Heart right ventricle (tissue), 16 donors: ENCODE measurements around the gene ZNF292. TPM values are rescaled to one million over a fixed set of nuclear protein-coding genes. Genes with fewer than 3 reads are reported as not detected.

Experiments used
- ATAC-seq, 8 donors: fragments of 200-7000 bp; cut with Tn5 transposase; one replicate each; pipeline ENCODE4 v1.9.1; 2020; ENCODE audit warnings: mild to moderate bottlenecking in 8 of 8, moderate library complexity in 8 of 8, moderate number of reproducible peaks in 1 of 8
- DNase-seq, 2 donors: peaks; one replicate each; pipeline ENCODE4 v3.0.0-alpha.2; 2020
- H3K27ac ChIP-seq, 10 donors: fragments of 200-600 bp; sonication (generic) in 2 of 10; one replicate each; pipeline versions ENCODE4 v1.5.0 to v1.8.0; 2020 to 2022; ENCODE audit warnings: mild to moderate bottlenecking in 3 of 10
- H3K27me3 ChIP-seq, 7 donors: fragments of 200-600 bp; one replicate each; pipeline ENCODE4 v1.8.0; 2021 to 2022; ENCODE audit warnings: mild to moderate bottlenecking in 2 of 7
- H3K36me3 ChIP-seq, 9 donors: fragments of 200-600 bp; sonication (generic) in 1 of 9; one replicate each; pipeline versions ENCODE4 v1.5.0 to v1.8.0; 2020 to 2022; ENCODE audit warnings: mild to moderate bottlenecking in 2 of 9
- H3K4me1 ChIP-seq, 9 donors: fragments of 200-600 bp; sonication (generic) in 1 of 9; one replicate each; pipeline versions ENCODE4 v1.5.0 to v1.8.0; 2020 to 2022; ENCODE audit warnings: mild to moderate bottlenecking in 4 of 9
- H3K4me3 ChIP-seq, 10 donors: fragments of 200-600 bp; sonication (generic) in 2 of 10; one replicate each; pipeline versions ENCODE4 v1.5.0 to v1.8.0; 2020 to 2022; ENCODE audit warnings: mild to moderate bottlenecking in 7 of 10, moderate library complexity in 2 of 10
- H3K9me3 ChIP-seq, 11 donors: fragments of 200-600 bp in 10 of 11; sonication (generic) in 2 of 11; one replicate each; pipeline versions ENCODE4 v1.5.0 to v1.8.0; 2013 to 2022; ENCODE audit warnings: mild to moderate bottlenecking in 2 of 11, control low read depth in 1 of 11, moderate library complexity in 1 of 11
- CTCF ChIP-seq, 9 donors: fragments of 200-600 bp; sonication (generic) in 2 of 9; IDR thresholded peaks; one replicate each; pipeline versions ENCODE4 v1.5.0 to v1.8.0; 2021 to 2022; ENCODE audit warnings: antibody characterized with exemption in 9 of 9, mild to moderate bottlenecking in 5 of 9, moderate library complexity in 1 of 9
- WGBS, 2 donors: extraction: QIAGEN DNeasy Blood & Tissue Kit; methylation state at CpG; one replicate each; pipeline ENCODE4 v1.1.7; 2013; ENCODE audit warnings: inconsistent platforms in 1 of 2; 5-methylcytosine and 5-hydroxymethylcytosine counted together
- intact Hi-C, 10 donors: fragments of 100-400 bp; cut with DNase I; formaldehyde crosslinking; loops; one replicate each; pipeline versions ENCODE4 v1.11.1 to v1.14.2; 2022
- polyA plus RNA-seq, 2 donors: library from polyadenylated mRNA; stranded (reverse); fragments of 200-250 nt; gene quantifications; one replicate each; pipeline ENCODE4 v1.2.3, GENCODE V29; 2013
- total RNA-seq, 10 donors: library from RNA; stranded (reverse); fragmentation: NEBNext Ultra II Directional in 3 of 10; extraction: Animal tissue kit (Norgen Biotek cat#: 25700) in 3 of 10; gene quantifications; one replicate each; pipeline versions ENCODE4 v1.2.1 to v1.2.4, GENCODE V29; 2021 to 2023
- donor health status: Arrhythmogenic right ventricular cardiomyopathy.
- donor health status: ischemic (EF 13 %, LVEDD 7.1; RV severe dilation, severe dysfunction).
- donor health status: healthy with polysubstance abuse.
- donor health status: DM: no; HTN: yes; CAD: no.
- donor health status: DM: no; HTN: no; CAD: no.
- donor health status: ischemic (EF 25% LVEDD 6.9; RV normal size, moderate dysfunction).
- donor health status: ischemic (EF 25% LVEDD 5.7; RV mildly dilated, moderate dysfunction).
- donor health status: healthy.
- donor health status: DM: yes; HTN: yes; CAD: no.
- donor health status: Ischemic cardiomyopathy.
- donor health status: ischemic (EF 35%, LVEDD 5.7; RV mildly dilated, moderate dysfunction).
- donor health status: nonischemic (EF 11% LVEDD 7.7; RV severe dilation, severe dysfunction).
- donor health status: DM: yes; HTN: yes; CAD: no.
- donor health status: PGD.
- donor health status: ischemic (EF 29% LVEDD 5.4; RV normal size, mild dysfunction).
- donor health status: nonischemic (EF 23%, LVEDD 6.1; RV moderate dilation, normal function).

ZNF292 gene
- total and polyA plus RNA-seq, 12 donors, result 1.9 to 38.2 (median 31.3) TPM

- WGBS, 2 donors, result 97 to 99% methylated on average over 6 of the region's 6 CpGs
- Histone ChIP-seq H3K9me3 (no peaks in the 10 kb centered on the region), H3K4me3 (no peak overlapping the region), H3K27me3 (no peaks in the 10 kb centered on the region), H3K36me3 (peaks cover 0 to 30% (median 0%) of the 10 kb centered on the region in 9 donors), H3K4me1 (peaks cover 0 to 9% (median 3%) of the 10 kb centered on the region in 9 donors), H3K27ac (no peak overlapping the region)
- ATAC-seq (no peak), DNase-seq (no peak)
- intact Hi-C loops, result no loop called here
- no peak for TF ChIP-seq CTCF (IDR thresholded peaks at IDR 0.05)
These were observed 26.5 kb downstream of the ZNF292 start for GRCh38 chr6:87181903-87182302.

- H3K27me3 ChIP-seq, result no peaks in the 10 kb centered on the region
- 81 to 83% methylated on average over 2 of the region's 2 CpGs for WGBS, 2 donors
- peaks cover 0 to 9% (median 3%) of the 10 kb centered on the region in 9 donors for H3K4me1 ChIP-seq
- no peak for TF ChIP-seq CTCF (IDR thresholded peaks at IDR 0.05)
- DNase-seq (no peak), ATAC-seq (no peak)
- H3K36me3 ChIP-seq, result peaks cover 0 to 25% (median 0%) of the 10 kb centered on the region in 9 donors
- H3K27ac ChIP-seq, result no peak overlapping the region
- intact Hi-C loops, result no loop called here
- no peaks in the 10 kb centered on the region for H3K9me3 ChIP-seq
- no peak overlapping the region for H3K4me3 ChIP-seq
These were observed 27.0 kb downstream of the ZNF292 start for GRCh38 chr6:87182321-87182720.

GRCh38 chr6:87182940-87183339 lies 27.6 kb downstream of the ZNF292 start:
- WGBS, 2 donors, result 92 to 94% methylated on average over 1 of the region's 1 CpG
- H3K27ac ChIP-seq, result no peak overlapping the region
- ATAC-seq, result no peak
- H3K36me3 ChIP-seq, result peaks cover 0 to 24% (median 0%) of the 10 kb centered on the region in 9 donors
- H3K4me1 ChIP-seq, result peaks cover 0 to 7% (median 0%) of the 10 kb centered on the region in 9 donors
- no peaks in the 10 kb centered on the region for H3K9me3 ChIP-seq
- DNase-seq, result no peak
- intact Hi-C loops, result no loop called here
- TF ChIP-seq CTCF (IDR thresholded peaks at IDR 0.05), result no peak
- no peak overlapping the region for H3K4me3 ChIP-seq
- H3K27me3 ChIP-seq, result no peaks in the 10 kb centered on the region

- ATAC-seq, result no peak
- DNase-seq, result no peak
- H3K27ac ChIP-seq, result no peak overlapping the region
These were observed 28.3 kb downstream of the ZNF292 start for GRCh38 chr6:87183687-87184086.

More at GRCh38 chr6:87183687-87184086, 28.3 kb downstream of the ZNF292 start:
- Histone ChIP-seq H3K9me3 (no peaks in the 10 kb centered on the region), H3K36me3 (peaks cover 0 to 24% (median 0%) of the 10 kb centered on the region in 9 donors), H3K4me3 (no peak overlapping the region), H3K4me1 (peaks cover 0 to 11% (median 0%) of the 10 kb centered on the region in 9 donors), H3K27me3 (no peaks in the 10 kb centered on the region)
- 93 to 97% methylated on average over 1 of the region's 1 CpG for WGBS, 2 donors
- intact Hi-C loops, result no loop called here
- no peak for TF ChIP-seq CTCF (IDR thresholded peaks at IDR 0.05)
